Measurements from ENCODE around the gene LAMC1. TPM values are rescaled to one million over a fixed set of nuclear protein-coding genes. Genes with fewer than 3 reads are reported as not detected.

LAMC1 gene
- total RNA-seq, 2 donors from 2014 or later, result 273 to 362 TPM

- ATAC-seq (ENCODE audit: insufficient number of reproducible peaks, low FRiP score, low read depth) (no peak), DNase-seq (ENCODE audit: low spot score) (no peak)
- Histone ChIP-seq H3K4me3 (no peak overlapping the region), H3K27ac (no peak overlapping the region), H3K27me3 (replicated peaks; ENCODE audit: insufficient read depth) (no peaks in the 10 kb centered on the region), H3K4me1 (ENCODE audit: control insufficient read depth in 1 of 2, low read depth in 2 of 2) (no peaks in the 10 kb centered on the region), H3K9me3 (no peaks in the 10 kb centered on the region), H3K36me3 (no peaks in the 10 kb centered on the region)
- TF ChIP-seq CTCF (IDR thresholded peaks at IDR 0.05), result no peak
These were observed 168.6 kb downstream of the LAMC1 start for GRCh38 chr1:183191833-183192232.

GRCh38 chr1:183193963-183194525 lies 170.8 kb downstream of the LAMC1 start:
- H3K27me3 ChIP-seq (replicated peaks; ENCODE audit: insufficient read depth), result no peaks in the 10 kb centered on the region
- H3K36me3 ChIP-seq, result no peaks in the 10 kb centered on the region
- ATAC-seq (ENCODE audit: insufficient number of reproducible peaks, low FRiP score, low read depth) (no peak), DNase-seq (ENCODE audit: low spot score) (no peak)
- H3K27ac ChIP-seq, result no peak overlapping the region
- TF ChIP-seq CTCF (IDR thresholded peaks at IDR 0.05), result no peak
- no peak overlapping the region for H3K4me3 ChIP-seq
- H3K4me1 ChIP-seq (ENCODE audit: control insufficient read depth in 1 of 2, low read depth in 2 of 2), result no peaks in the 10 kb centered on the region
- H3K9me3 ChIP-seq, result no peaks in the 10 kb centered on the region

- TF ChIP-seq CTCF (IDR thresholded peaks at IDR 0.05), result no peak
- no peak overlapping the region for H3K4me3 ChIP-seq
- no peak for DNase-seq (ENCODE audit: low spot score)
- H3K27ac ChIP-seq, result no peak overlapping the region
- no peak for ATAC-seq (ENCODE audit: insufficient number of reproducible peaks, low FRiP score, low read depth)
- no peaks in the 10 kb centered on the region for H3K4me1 ChIP-seq (ENCODE audit: control insufficient read depth in 1 of 2, low read depth in 2 of 2)
- H3K27me3 ChIP-seq (replicated peaks; ENCODE audit: insufficient read depth), result no peaks in the 10 kb centered on the region
- H3K9me3 ChIP-seq, result no peaks in the 10 kb centered on the region
- no peaks in the 10 kb centered on the region for H3K36me3 ChIP-seq
These were observed 171.4 kb downstream of the LAMC1 start for GRCh38 chr1:183194527-183195141.

- H3K9me3 ChIP-seq, result no peaks in the 10 kb centered on the region
- no peak for ATAC-seq (ENCODE audit: insufficient number of reproducible peaks, low FRiP score, low read depth)
- no peaks in the 10 kb centered on the region for H3K27me3 ChIP-seq (replicated peaks; ENCODE audit: insufficient read depth)
- no peaks in the 10 kb centered on the region for H3K36me3 ChIP-seq
- no peaks in the 10 kb centered on the region for H3K4me1 ChIP-seq (ENCODE audit: control insufficient read depth in 1 of 2, low read depth in 2 of 2)
- DNase-seq (ENCODE audit: low spot score), result no peak
- H3K27ac ChIP-seq, result no peak overlapping the region
- no peak overlapping the region for H3K4me3 ChIP-seq
- TF ChIP-seq CTCF (IDR thresholded peaks at IDR 0.05), result no peak
These were observed 171.9 kb downstream of the LAMC1 start for GRCh38 chr1:183195142-183195574.

Other genes starting within 250 kb of the LAMC1 start
- 10 to 100 TPM; 10.3 to 30.7 TPM for gene NPL, start 233.6 kb upstream of the LAMC1 start, total RNA-seq
- 10 to 100 TPM; 62.7 to 67.9 TPM for gene DHX9, start 184.1 kb upstream of the LAMC1 start, total RNA-seq
- gene SHCBP1L, start 70.3 kb upstream of the LAMC1 start, total RNA-seq, result not detected
- 1 to 10 TPM in 1 of 2 donors, under 1 TPM in 1; 0.54 to 4.5 TPM for gene LAMC2, start 162.8 kb downstream of the LAMC1 start, total RNA-seq